ENCODE data around the gene B4GALNT4. TPM values are rescaled to one million over a fixed set of nuclear protein-coding genes. Genes with fewer than 3 reads are reported as not detected.
A peak's percentile ranks its signal among the peaks of the same experiment; 100 is the strongest.

Gene B4GALNT4
- total RNA-seq, 2 donors from 2014 or later = 2.1 TPM; not detected in 1

DNA sequence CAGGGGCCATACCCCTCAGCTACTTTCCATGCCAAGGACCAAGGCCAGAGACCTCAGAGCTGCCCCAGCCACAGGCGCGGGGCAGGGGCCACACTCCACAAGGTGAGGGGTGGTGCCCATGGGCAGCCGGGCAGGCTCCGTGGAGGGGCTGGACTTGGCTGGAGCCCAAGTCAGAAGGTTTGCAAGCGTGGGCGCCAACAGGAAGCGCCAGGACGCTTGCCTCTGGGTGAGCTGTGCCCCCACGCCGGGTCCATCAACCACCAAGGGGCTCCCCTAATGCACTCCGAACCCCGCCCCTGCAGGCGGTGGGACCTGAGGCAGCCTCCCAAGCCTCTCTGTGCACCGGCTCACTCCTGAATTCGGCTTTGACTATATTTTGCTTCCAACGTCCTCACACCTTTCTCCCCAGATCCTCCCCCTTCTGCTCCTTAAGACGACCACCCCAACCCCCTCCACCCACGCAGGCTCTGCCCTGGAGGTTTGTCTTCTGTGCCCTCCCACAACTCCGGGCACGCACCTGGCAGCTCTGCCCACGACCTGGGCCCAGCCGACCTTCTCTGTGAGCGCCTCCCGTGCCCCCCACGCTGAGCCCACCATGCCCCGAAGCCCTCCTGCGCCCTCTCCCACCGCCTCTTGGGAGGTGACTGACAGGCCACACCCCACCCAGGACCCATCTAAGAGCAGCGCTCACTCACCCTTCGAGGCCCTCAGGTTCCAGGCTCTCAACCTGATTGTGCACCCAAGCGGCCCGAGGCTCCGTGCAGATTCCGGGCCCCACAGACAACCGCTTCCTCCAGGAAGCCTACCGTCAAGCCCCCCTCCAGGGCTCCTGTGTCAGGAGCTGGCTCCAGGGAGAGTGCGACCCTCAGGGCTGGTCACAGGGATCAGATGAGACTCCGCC lies 22.1 kb downstream of the B4GALNT4 start:
- ATAC-seq (no peak), DNase-seq (no peak)
- Histone ChIP-seq H3K27me3 (no peaks in the 10 kb centered on the region), H3K27ac (no peak overlapping the region), H3K36me3 (replicated peaks in 1 of 2; ENCODE audit: insufficient read depth in 1 of 2, low read depth in 2 of 2) (no peaks in the 10 kb centered on the region), H3K4me1 (peaks cover 27% of the 10 kb centered on the region), H3K9me3 (peaks cover 0 to 4% (median 0%) of the 10 kb centered on the region in 3 donors), H3K4me3 (no peak overlapping the region)
- intact Hi-C loops (cut with DNase I) = no loop called here
- 70 to 78% methylated on average over 21 to 32 of the region's 38 CpGs for WGBS, 2 donors
- TF ChIP-seq, protein P1, sequence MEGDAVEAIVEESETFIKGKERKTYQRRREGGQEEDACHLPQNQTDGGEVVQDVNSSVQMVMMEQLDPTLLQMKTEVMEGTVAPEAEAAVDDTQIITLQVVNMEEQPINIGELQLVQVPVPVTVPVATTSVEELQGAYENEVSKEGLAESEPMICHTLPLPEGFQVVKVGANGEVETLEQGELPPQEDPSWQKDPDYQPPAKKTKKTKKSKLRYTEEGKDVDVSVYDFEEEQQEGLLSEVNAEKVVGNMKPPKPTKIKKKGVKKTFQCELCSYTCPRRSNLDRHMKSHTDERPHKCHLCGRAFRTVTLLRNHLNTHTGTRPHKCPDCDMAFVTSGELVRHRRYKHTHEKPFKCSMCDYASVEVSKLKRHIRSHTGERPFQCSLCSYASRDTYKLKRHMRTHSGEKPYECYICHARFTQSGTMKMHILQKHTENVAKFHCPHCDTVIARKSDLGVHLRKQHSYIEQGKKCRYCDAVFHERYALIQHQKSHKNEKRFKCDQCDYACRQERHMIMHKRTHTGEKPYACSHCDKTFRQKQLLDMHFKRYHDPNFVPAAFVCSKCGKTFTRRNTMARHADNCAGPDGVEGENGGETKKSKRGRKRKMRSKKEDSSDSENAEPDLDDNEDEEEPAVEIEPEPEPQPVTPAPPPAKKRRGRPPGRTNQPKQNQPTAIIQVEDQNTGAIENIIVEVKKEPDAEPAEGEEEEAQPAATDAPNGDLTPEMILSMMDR (IDR thresholded peaks at IDR 0.05) = no peak
- TF ChIP-seq POLR2A (IDR thresholded peaks at IDR 0.05) = no peak

DNA sequence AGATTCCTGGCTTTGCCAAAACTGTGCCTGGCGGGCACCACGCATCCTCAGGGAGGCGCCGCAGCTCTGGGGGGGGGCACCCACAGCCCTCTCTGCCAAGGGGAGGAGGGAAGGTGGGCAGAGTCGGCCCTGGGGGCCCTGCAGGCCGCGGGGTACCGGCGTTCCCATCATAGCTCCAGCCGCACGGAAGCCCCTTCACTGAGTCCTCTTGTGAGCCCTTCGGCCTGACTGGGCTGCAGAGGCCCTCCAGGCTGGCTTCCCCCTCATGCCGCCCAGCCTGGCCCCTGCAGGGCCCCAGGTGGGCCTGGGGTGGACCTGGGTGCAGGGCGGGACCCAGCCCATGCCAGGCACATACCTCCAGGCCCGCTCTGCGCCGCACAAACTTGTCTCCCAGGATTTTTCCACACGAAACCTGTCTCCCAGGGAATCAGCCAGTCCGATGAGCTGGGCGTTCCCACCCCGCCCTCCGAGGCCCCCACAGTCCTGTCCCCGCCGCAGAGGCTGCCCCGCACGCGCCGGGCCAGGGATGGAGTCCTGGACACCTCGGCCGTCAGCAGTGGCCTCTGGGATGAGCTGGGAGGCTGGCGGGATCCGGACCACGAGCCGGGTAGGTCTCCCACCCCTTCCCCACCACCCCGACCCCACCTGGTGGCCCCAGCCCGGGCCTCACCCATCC lies 22.9 kb downstream of the B4GALNT4 start:
- Histone ChIP-seq H3K36me3 (replicated peaks in 1 of 2; ENCODE audit: insufficient read depth in 1 of 2, low read depth in 2 of 2) (no peaks in the 10 kb centered on the region), H3K4me1 (peaks cover 32% of the 10 kb centered on the region), H3K27ac (no peak overlapping the region), H3K9me3 (no peaks in the 10 kb centered on the region), H3K27me3 (no peaks in the 10 kb centered on the region), H3K4me3 (no peak overlapping the region)
- no peak for ATAC-seq
- TF ChIP-seq POLR2A (IDR thresholded peaks at IDR 0.05) = no peak
- TF ChIP-seq, protein P1 (IDR thresholded peaks at IDR 0.05) = no peak
- intact Hi-C loops (cut with DNase I) = no loop called here
- no peak for DNase-seq
- 90% methylated on average over 26 of the region's 36 CpGs; no CpG with 5 or more reads in 1 of the 2 donors for WGBS, 2 donors

DNA sequence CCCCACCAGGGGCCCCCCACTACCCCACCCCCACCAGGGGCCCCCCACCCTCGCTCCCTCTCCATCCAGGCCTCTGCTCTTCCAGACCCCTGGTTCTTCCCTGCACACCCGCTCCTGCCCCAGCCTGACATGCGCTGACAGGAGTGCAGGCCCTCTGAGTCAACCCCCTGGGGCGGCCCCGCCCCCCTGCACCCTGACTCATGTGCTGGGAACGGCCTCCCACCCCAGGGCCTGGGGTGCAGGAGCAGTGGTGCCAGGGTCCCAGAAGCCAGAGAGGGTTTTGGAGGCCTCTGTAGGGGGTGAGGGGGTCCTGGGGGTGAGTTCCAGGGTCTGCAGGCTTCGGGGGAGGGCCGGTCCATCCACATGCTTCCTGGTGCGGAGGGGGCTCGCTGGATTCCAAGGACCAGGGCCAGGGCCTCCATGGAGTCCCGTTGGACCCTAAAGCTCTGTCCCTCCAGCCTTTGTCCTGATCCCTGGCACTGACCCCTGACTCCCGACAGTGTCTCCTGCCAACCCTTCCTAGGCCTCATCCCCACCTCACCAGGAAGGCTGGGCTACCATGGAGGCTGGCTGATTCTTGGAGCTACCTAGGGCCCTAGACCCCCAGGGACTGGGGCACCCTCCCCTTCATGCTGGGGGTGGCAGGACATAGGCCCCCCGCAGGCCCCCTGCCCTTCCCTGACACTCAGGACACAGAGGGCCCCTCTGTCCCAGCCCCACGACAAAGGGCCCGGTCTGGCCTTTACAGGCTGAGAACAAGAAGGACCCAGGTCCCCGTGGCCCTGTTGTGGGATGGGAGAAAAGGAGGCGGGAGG lies 24.1 kb downstream of the B4GALNT4 start:
- 52 to 60% methylated on average over 8 to 12 of the region's 17 CpGs for WGBS, 2 donors
- peak overlapping the region; percentile 70 to 84 (median 78) for H3K27ac ChIP-seq
- no peak for TF ChIP-seq POLR2A (IDR thresholded peaks at IDR 0.05)
- TF ChIP-seq, protein P1 (IDR thresholded peaks at IDR 0.05) = no peak
- H3K9me3 ChIP-seq = no peaks in the 10 kb centered on the region
- intact Hi-C loops (cut with DNase I) = no loop called here
- no peaks in the 10 kb centered on the region for H3K27me3 ChIP-seq
- peak; percentile 5 for ATAC-seq
- DNase-seq = no peak
- no peaks in the 10 kb centered on the region for H3K36me3 ChIP-seq (replicated peaks in 1 of 2; ENCODE audit: insufficient read depth in 1 of 2, low read depth in 2 of 2)
- H3K4me3 ChIP-seq = no peak overlapping the region
- H3K4me1 ChIP-seq = peaks cover 32% of the 10 kb centered on the region

DNA sequence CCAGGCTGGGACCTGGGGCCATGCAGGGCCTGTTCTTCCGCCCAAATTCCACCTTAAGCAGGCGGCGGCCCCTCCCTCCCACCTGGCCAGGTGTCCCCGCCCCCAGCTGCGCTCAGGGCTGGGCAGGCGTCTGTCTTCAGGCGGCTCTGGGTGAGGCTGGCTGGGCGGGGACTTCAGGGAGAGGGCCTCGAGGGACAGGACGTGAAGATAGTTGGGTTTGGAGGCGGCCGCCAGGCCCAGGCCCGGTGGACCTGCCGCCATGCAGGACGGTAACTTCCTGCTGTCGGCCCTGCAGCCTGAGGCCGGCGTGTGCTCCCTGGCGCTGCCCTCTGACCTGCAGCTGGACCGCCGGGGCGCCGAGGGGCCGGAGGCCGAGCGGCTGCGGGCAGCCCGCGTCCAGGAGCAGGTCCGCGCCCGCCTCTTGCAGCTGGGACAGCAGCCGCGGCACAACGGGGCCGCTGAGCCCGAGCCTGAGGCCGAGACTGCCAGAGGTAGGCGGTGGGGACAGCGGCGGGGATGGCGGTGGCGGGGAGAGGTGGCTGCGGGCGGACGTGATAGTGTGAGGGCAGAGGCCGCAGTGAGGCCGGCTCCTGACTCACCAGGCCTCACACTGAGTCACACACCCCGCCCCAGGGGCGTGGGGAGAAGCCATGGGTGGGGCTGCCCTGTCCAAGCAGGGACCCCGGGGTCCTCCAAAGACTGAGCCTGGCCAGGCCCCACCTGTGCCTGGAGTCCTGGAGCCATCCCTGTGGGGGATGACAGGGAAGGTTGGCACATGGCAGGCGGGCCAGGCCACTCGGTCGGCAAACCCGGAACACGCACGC lies 24.9 kb downstream of the B4GALNT4 start, which contains the start of gene PKP3:
Gene PKP3, plus strand, starts transcription at position 176 of the 824 bp plus-strand sequence. Its CDS starts 84 bp downstream, at position 260.
- TF ChIP-seq, protein P1 (IDR thresholded peaks at IDR 0.05) = no peak
- TF ChIP-seq POLR2A (IDR thresholded peaks at IDR 0.05) = peak; percentile 62 to 73 (median 69)
- peaks cover 0 to 2% of the 10 kb centered on the region in 2 donors for H3K36me3 ChIP-seq (replicated peaks in 1 of 2; ENCODE audit: insufficient read depth in 1 of 2, low read depth in 2 of 2)
- peak; percentile 86 to 92 (median 91) for DNase-seq
- peak within 1 kb of the TSS; percentile 22 to 61 for H3K4me3 ChIP-seq
- 34% methylated on average over 45 of the region's 57 CpGs; no CpG with 5 or more reads in 1 of the 2 donors for WGBS, 2 donors
- peak within 1 kb of the TSS; percentile 70 to 84 (median 78) for H3K27ac ChIP-seq
- intact Hi-C loops (cut with DNase I) = no loop called here
- ATAC-seq = peak; percentile 89
- H3K27me3 ChIP-seq = no peaks in the 10 kb centered on the region
- peaks cover 32% of the 10 kb centered on the region for H3K4me1 ChIP-seq
- no peaks in the 10 kb centered on the region for H3K9me3 ChIP-seq
